Esophagus squamous epithelium (tissue), 5 donors: ENCODE data around the gene PDGFC. TPM values are rescaled to one million over a fixed set of nuclear protein-coding genes. Genes with fewer than 3 reads are reported as not detected.
A peak's percentile ranks its signal among the peaks of the same experiment; 100 is the strongest.

ENCODE experiments used
- DNase-seq: peaks from one replicate; lab custom pipeline; 2025; lab: John Stamatoyannopoulos, UW
- H3K27ac ChIP-seq, 4 donors: fragments of 200-600 bp; sonication (generic); one replicate each; pipeline ENCODE4 v1.5.1; 2016 to 2019; ENCODE audit warnings: mild to moderate bottlenecking in 1 of 4
- H3K27me3 ChIP-seq, 4 donors: fragments of 200-600 bp; sonication (generic); 1 replicate in 3 of 4; 2 replicates in 1 of 4; pipeline versions ENCODE4 v1.5.1 to v1.6.0; 2017 to 2021; ENCODE audit warnings: antibody characterized with exemption in 1 of 4
- H3K36me3 ChIP-seq, 3 donors: fragments of 200-600 bp; sonication (generic); one replicate each; pipeline ENCODE4 v1.5.1; 2016 to 2019
- H3K4me1 ChIP-seq, 3 donors: fragments of 200-600 bp; sonication (generic); one replicate each; pipeline ENCODE4 v1.5.1; 2017 to 2019
- H3K4me3 ChIP-seq, 4 donors: fragments of 200-600 bp; sonication (generic); 1 replicate in 3 of 4; 2 replicates in 1 of 4; pipeline ENCODE4 v1.5.1; 2016 to 2019; ENCODE audit warnings: mild to moderate bottlenecking in 2 of 4, moderate library complexity in 1 of 4
- H3K9me3 ChIP-seq, 3 donors: fragments of 200-600 bp; sonication (generic); one replicate each; pipeline ENCODE4 v1.5.1; 2016 to 2019
- CTCF ChIP-seq, 6 experiments: fragments of 450-650 bp in 4 of 6; fragments of 200-600 bp in 2 of 6; sonication (generic) in 2 of 6; IDR thresholded peaks; one replicate each; pipeline ENCODE4 v1.5.1; 2016 to 2019; ENCODE audit warnings: antibody characterized with exemption in 6 of 6, mild to moderate bottlenecking in 4 of 6, moderate library complexity in 4 of 6
- POLR2A ChIP-seq, 4 donors: fragments of 450-650 bp; IDR thresholded peaks; one replicate each; pipeline ENCODE4 v1.6.1; 2017; ENCODE audit warnings: antibody characterized with exemption in 4 of 4, mild to moderate bottlenecking in 4 of 4, moderate library complexity in 3 of 4
- WGBS, 2 donors: methylation state at CpG; one replicate each; pipeline ENCODE4 v1.1.5; 2018; 5-methylcytosine and 5-hydroxymethylcytosine counted together
- intact Hi-C: fragments of 100-400 bp; cut with DNase I; formaldehyde crosslinking; loops from one replicate; pipeline ENCODE4 v1.15.0; 2022
- total RNA-seq, 4 donors: library from RNA; depleted of rRNA; stranded (reverse); fragments of >200 nt; gene quantifications; one replicate each; pipeline ENCODE4 v1.1.0, GENCODE V29; 2016
- donor health status: DM: yes; HTN: yes; CAD: no.

Gene PDGFC
- total RNA-seq, 4 donors from 2014 or later = 2.9 to 22.1 (median 7.7) TPM

GRCh38 chr4:156781852-156782251 is 189.7 kb downstream of the PDGFC start:
- no peak for DNase-seq
- peaks cover 0 to 34% (median 10%) of the 10 kb centered on the region in 3 donors for H3K4me1 ChIP-seq
- H3K4me3 ChIP-seq = no peak overlapping the region
- no peaks in the 10 kb centered on the region for H3K27me3 ChIP-seq
- no peaks in the 10 kb centered on the region for H3K9me3 ChIP-seq
- intact Hi-C loops = no loop called here
- peak in 1 of 6 experiments; percentile 13 for TF ChIP-seq CTCF (IDR thresholded peaks at IDR 0.05)
- no peak for TF ChIP-seq POLR2A (IDR thresholded peaks at IDR 0.05)
- H3K27ac ChIP-seq = peak overlapping the region in 1 of 4 donors; percentile 0
- 39 to 47% methylated on average over 2 of the region's 2 CpGs for WGBS, 2 donors
- H3K36me3 ChIP-seq = no peaks in the 10 kb centered on the region

- no peak for DNase-seq
- H3K36me3 ChIP-seq = no peaks in the 10 kb centered on the region
- H3K4me1 ChIP-seq = peaks cover 0 to 37% (median 10%) of the 10 kb centered on the region in 3 donors
- H3K27ac ChIP-seq = no peak overlapping the region
- no peaks in the 10 kb centered on the region for H3K9me3 ChIP-seq
- TF ChIP-seq CTCF (IDR thresholded peaks at IDR 0.05) (no peak), POLR2A (IDR thresholded peaks at IDR 0.05) (no peak)
- 56 to 87% methylated on average over 1 of the region's 1 CpG for WGBS, 2 donors
- H3K27me3 ChIP-seq = no peaks in the 10 kb centered on the region
- H3K4me3 ChIP-seq = no peak overlapping the region
- intact Hi-C loops = no loop called here
These were observed 191.8 kb downstream of the PDGFC start for GRCh38 chr4:156779774-156780173.

GRCh38 chr4:156779042-156779441 is 192.6 kb downstream of the PDGFC start:
- H3K9me3 ChIP-seq = no peaks in the 10 kb centered on the region
- 42 to 48% methylated on average over 4 of the region's 4 CpGs for WGBS, 2 donors
- peaks cover 0 to 44% (median 13%) of the 10 kb centered on the region in 3 donors for H3K4me1 ChIP-seq
- no peak for DNase-seq
- intact Hi-C loops = no loop called here
- H3K4me3 ChIP-seq = no peak overlapping the region
- H3K27ac ChIP-seq = no peak overlapping the region
- H3K36me3 ChIP-seq = no peaks in the 10 kb centered on the region
- no peaks in the 10 kb centered on the region for H3K27me3 ChIP-seq
- TF ChIP-seq POLR2A (IDR thresholded peaks at IDR 0.05) = no peak
- TF ChIP-seq CTCF (IDR thresholded peaks at IDR 0.05) = no peak

GRCh38 chr4:156778606-156779005 is 193.0 kb downstream of the PDGFC start:
- DNase-seq = no peak
- H3K27me3 ChIP-seq = no peaks in the 10 kb centered on the region

GRCh38 chr4:156778093-156778492 is 193.5 kb downstream of the PDGFC start:
- intact Hi-C loops = no loop called here
- H3K36me3 ChIP-seq = no peaks in the 10 kb centered on the region
- no peak overlapping the region for H3K4me3 ChIP-seq
- WGBS, 2 donors = 29 to 38% methylated on average over 1 of the region's 1 CpG
- H3K4me1 ChIP-seq = peaks cover 0 to 48% (median 13%) of the 10 kb centered on the region in 3 donors
- H3K27ac ChIP-seq = no peak overlapping the region
- no peaks in the 10 kb centered on the region for H3K27me3 ChIP-seq
- DNase-seq = no peak
- H3K9me3 ChIP-seq = no peaks in the 10 kb centered on the region
- no peak for TF ChIP-seq POLR2A (IDR thresholded peaks at IDR 0.05)

More at GRCh38 chr4:156778606-156779005, 193.0 kb downstream of the PDGFC start:
- TF ChIP-seq CTCF (IDR thresholded peaks at IDR 0.05) (no peak), POLR2A (IDR thresholded peaks at IDR 0.05) (no peak)
- intact Hi-C loops = no loop called here
- H3K4me3 ChIP-seq = no peak overlapping the region
- H3K4me1 ChIP-seq = peaks cover 0 to 48% (median 13%) of the 10 kb centered on the region in 3 donors
- H3K9me3 ChIP-seq = no peaks in the 10 kb centered on the region
- H3K27ac ChIP-seq = no peak overlapping the region
- WGBS, 2 donors = 36 to 42% methylated on average over 1 of the region's 1 CpG
- H3K36me3 ChIP-seq = no peaks in the 10 kb centered on the region

GRCh38 chr4:156775813-156776212 is 195.8 kb downstream of the PDGFC start:
- intact Hi-C loops = no loop called here
- no peaks in the 10 kb centered on the region for H3K27me3 ChIP-seq
- H3K4me3 ChIP-seq = no peak overlapping the region
- 35 to 50% methylated on average over 1 of the region's 1 CpG for WGBS, 2 donors
- H3K36me3 ChIP-seq = no peaks in the 10 kb centered on the region
- H3K4me1 ChIP-seq = peaks cover 0 to 47% (median 17%) of the 10 kb centered on the region in 3 donors
- DNase-seq = no peak
- H3K27ac ChIP-seq = no peak overlapping the region
- H3K9me3 ChIP-seq = no peaks in the 10 kb centered on the region
- no peak for TF ChIP-seq POLR2A (IDR thresholded peaks at IDR 0.05)
- no peak for TF ChIP-seq CTCF (IDR thresholded peaks at IDR 0.05)
